GM19238 (cell line): ENCODE data around the gene ABCC5.

Experiments used
- DNase-seq: peaks from one replicate; pipeline ENCODE4 v3.0.0; 2011; ENCODE audit warnings: low spot score; ENCODE audit not compliant: insufficient read length

The ABCC5 gene

DNA sequence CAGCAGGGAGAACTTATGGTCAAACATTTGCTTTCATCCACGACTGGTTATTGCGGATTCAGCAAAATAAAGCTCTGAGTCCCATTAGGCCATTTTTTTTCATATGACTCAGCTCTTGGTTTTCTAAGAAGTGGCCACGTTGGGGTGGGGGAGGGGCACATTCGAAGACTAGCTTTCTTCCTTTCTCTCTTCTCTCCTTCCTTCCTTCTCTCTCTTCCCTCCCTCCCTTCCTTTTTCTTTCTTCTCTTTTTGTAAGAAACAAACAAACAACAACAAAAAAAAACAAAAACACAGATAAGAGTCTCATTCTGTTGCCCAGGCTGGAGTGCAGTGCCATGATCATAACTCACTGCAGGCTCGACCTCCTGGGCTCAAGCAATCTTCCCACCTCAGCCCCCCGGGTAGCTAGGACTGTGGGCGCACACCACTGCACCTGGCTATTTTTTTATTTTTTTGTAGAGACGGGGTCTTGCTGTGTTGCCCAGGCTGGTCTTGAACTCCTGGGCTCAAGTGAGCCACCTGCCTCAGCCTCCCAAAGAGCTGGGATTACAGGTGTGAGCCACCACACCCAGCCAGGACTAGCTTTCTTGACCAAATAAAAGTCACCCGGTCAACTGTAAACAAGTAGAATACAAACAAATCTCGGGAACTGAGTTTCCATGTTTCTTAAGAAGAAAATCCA, 41.6 kb downstream of the ABCC5 start:
- DNase-seq = no peak

GRCh38 chr3:183968666-183969245, 48.9 kb downstream of the ABCC5 start:
- no peak for DNase-seq

GRCh38 chr3:183967693-183968092, 50.0 kb downstream of the ABCC5 start:
- DNase-seq = no peak

GRCh38 chr3:183966361-183966791, 51.3 kb downstream of the ABCC5 start:
- no peak for DNase-seq

- DNase-seq = no peak
These were observed 54.9 kb downstream of the ABCC5 start for GRCh38 chr3:183962807-183963206.

- no peak for DNase-seq
These were observed 58.5 kb downstream of the ABCC5 start for GRCh38 chr3:183959214-183959613.

GRCh38 chr3:183958775-183959174, 58.9 kb downstream of the ABCC5 start:
- no peak for DNase-seq

- no peak for DNase-seq
These were observed 59.5 kb downstream of the ABCC5 start for GRCh38 chr3:183958226-183958625.

DNA sequence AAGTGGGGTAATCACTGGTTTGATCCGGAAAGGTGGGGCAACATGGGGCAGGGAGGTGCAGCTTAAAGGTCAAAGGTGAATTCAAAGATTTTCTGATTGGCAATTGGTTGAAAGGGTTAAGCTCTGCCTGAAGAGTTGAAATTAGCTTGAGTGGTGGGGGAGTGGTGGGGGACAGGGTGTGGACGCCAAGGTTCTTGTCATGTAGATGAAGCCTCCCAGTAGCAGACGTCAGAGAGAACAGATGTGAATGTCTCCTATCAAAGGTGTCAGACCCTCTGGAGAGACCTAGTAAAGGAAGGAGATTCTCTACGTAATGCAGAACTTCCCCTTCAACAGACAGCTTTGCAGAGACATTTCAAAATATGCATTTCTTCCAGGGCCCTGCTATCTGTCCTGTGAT, 62.8 kb downstream of the ABCC5 start:
- no peak for DNase-seq

- no peak for DNase-seq
These were observed 64.1 kb downstream of the ABCC5 start for GRCh38 chr3:183953471-183954070.

- DNase-seq = no peak
These were observed 66.2 kb downstream of the ABCC5 start for GRCh38 chr3:183951459-183951858.

GRCh38 chr3:183949690-183950089, 68.0 kb downstream of the ABCC5 start:
- DNase-seq = no peak

DNA sequence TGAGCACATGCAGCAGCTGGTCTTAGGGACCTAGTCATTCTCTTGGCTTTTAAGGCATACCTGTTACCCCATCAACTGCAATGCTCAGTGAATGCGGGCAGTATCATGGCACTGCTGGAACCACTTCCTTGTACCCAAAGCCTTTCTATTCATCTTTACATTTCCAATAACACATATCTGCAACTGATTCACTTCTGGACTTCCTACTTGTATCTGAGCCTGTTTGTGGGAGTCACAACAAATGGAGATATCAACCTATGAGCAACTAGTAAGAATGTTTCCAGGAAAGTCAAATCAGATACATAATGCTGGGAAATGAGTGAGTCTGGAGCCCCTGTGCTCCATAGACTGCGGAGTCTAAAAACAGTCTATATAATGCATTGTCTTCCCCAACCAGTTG, 71.6 kb downstream of the ABCC5 start:
- DNase-seq = no peak

- no peak for DNase-seq
These were observed 72.9 kb downstream of the ABCC5 start for GRCh38 chr3:183944775-183945174.

GRCh38 chr3:183943739-183944138, 73.9 kb downstream of the ABCC5 start:
- DNase-seq = no peak

DNA sequence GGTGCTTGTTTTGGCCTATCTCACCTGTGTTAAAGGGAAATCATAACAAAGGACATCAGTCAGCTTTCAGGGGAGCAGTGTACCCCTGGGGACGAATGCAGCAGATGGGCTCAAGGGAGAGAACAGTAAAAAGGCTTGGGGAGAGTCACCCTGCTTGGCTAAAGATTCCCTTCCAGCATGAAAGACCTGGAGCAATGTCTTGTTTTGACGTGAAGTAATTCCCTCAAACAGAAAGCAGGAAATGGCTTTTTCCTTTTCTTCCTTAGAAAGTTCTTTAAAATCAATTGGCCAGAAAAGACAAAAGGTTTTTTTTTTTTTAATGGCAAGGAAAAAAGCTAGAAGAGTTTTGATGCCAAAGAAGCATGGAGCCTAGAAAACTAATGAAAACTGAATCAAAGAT, 76.5 kb downstream of the ABCC5 start:
- no peak for DNase-seq

DNA sequence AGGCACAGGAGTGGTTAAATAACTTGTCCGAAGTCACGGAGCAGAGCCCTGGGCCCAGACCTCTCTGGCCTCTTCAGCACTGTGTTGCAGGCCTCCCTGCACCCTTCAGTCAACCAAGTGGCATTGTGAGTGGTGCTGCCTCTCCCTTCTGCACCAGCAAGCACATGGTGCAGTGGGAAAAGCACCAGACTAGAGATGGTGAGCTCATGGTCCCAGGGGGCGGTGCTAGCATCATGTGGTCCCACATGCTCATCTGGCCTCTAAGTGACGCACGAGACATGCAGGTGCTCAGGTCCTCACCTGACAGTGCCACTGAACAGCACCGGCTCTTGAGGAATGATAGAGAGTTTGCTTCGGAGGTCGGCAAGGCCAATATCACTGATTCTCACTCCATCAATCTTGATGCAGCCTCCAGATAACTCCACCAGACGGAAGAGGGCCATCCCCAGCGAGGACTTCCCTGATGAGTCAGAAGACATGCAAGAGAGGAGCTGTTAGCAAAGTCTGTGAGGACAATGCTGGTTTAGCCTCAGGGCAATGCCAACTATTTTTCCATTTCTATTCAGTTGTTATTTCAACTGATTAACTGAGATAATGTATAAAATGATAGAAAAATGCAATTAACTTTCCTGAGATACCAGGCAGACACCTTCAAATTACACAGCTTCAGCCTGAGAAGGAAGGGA, 79.9 kb downstream of the ABCC5 start:
- no peak for DNase-seq

DNA sequence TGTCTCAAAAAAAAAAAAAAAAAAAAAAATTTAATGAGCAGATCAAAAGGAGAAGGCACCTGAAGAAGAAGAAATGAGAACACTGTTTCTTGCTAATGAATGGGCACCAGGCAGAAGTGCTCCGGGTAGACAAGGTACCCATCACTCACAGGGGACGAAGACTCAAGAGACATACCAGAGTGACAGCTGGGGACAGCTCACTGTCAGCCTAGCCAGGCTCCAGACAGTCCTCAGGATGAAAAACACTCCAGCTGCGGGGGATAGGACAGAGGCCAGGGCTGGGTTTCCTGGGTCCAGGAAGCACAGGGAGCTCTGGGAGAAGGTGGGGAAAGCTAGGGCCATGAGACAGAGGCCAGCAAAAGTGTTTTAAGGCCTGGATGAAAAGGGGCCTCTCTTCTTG, 84.5 kb downstream of the ABCC5 start:
- DNase-seq = no peak

- DNase-seq = no peak
These were observed 85.8 kb downstream of the ABCC5 start for GRCh38 chr3:183931881-183932280.

- DNase-seq = no peak
These were observed 87.6 kb downstream of the ABCC5 start for GRCh38 chr3:183930086-183930485.

DNA sequence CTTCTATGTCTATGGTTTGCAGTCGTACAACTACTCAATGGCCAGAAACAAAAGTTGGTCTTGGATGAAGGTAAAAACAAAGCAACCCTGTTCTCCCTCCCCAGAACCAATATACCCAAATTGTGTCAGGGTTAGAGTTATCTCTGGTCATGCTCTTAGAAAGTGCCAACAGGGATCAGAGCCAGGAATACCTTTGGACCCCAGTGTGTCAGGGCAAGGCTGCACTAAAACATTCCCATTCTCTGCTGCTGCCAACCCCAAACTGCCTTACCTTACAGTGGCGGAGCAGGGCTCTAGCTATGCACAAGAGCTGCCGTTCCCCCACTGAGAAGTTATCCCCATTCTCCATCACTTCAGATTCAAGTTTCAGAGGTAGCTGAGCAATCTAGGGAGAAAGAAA, 90.6 kb downstream of the ABCC5 start:
- no peak for DNase-seq

DNA sequence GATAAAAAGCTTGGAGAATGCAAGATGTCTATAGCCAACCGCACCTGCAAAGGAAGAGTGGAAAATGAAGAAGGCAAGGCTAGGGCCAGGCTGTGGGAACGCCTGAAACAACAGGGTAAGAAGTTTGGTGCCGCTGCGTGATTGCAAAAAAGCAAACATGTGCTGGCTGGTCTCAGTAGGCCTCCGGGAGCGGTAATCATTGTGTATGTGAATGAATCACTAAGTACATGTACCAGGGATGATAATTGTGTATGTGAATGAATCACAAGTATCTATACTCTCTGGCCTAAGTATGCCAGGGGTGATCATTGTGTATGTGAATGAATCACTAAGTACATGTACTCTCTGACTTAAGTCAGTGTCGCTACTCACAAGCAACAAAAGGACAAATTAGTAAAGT, 92.7 kb downstream of the ABCC5 start:
- no peak for DNase-seq
